ENCODE measurements around the gene CD59.
"Not testable (repeated sequence)": the region's sequence is repeated elsewhere in the genome, so short reads cannot be mapped to it uniquely, and the experiment has no call there.

Gene CD59

DNA sequence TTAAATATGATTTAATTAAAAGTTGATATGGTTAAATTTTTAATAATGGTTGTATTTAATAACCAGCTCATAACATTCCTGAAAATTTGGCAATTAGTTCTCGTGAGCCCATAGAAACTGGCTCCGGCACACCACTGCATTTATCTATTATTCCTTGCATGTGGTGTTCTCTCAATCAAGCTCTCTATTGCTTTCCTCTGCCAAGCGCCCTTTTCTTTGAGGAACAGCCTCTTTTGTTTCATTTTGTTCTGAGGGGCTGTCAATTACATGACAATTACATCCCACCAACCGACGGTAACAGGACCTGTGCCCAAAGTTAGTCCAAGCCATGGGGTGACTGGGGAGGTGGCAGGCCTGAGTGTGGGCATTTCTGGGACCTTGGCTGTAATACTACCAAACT is 43.7 kb downstream of the CD59 start:
- DNase-seq = no peak

DNA sequence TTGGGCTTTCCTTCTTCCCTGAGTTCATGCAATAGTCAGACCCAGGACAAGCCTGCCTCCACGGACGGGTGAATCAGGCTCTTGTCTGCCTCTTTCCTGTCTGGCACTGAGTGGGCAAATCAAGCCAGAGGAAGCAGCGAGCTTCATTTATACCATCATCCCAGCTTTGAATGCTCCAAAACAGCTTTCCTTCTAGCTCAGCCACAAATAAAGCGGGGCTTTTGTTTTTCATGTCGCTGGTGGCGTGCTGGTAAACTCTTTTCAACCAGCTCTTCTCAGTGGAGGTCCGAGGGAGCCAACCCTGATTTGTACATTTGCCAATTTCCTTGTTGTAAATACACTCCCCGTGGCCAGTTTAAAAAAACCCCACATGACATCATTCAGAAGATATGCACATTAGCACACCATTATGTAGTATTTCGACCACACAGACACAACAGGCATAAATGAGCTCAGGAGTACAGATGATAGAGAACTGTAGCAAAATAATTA is 44.2 kb downstream of the CD59 start:
- DNase-seq = peak; percentile 31

DNA sequence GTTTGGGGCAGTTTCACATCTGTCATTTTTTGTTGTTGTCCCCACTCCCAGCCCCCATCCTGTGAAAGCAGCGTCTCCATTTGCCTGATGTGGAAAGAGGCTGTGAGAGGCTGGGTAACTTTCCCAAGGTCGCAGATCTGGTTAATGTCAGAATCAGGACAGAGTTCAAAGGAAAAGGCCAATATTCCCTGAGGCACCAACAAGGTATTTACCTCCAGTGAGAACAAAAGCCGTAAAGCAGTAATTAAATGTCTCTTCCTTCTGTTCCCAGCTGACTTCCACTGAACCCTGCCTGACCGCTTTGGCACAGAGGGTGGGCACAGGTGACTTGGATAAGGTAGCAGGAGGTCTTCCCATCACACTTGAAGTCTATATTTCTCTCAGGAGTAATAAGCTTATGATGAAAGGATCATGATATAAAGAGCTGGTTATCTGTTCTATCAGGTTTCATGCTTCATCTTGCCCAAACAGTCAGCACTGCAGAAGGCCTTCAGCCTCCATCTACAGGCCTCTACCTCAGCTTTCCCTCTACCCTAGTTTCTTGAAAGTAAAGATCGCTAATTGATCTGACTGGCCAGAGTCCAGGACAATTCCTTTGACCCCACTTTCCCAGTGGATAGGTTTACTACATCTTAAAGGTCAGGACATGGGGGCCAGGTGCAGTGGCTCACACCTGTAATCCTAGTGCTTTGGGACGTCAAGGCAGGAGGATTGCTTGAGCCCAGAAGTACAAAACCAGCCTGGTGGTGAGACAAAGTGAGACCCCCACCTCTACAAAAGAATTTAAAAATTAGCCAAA is 45.0 kb downstream of the CD59 start:
- peak; percentile 39 for DNase-seq

DNA sequence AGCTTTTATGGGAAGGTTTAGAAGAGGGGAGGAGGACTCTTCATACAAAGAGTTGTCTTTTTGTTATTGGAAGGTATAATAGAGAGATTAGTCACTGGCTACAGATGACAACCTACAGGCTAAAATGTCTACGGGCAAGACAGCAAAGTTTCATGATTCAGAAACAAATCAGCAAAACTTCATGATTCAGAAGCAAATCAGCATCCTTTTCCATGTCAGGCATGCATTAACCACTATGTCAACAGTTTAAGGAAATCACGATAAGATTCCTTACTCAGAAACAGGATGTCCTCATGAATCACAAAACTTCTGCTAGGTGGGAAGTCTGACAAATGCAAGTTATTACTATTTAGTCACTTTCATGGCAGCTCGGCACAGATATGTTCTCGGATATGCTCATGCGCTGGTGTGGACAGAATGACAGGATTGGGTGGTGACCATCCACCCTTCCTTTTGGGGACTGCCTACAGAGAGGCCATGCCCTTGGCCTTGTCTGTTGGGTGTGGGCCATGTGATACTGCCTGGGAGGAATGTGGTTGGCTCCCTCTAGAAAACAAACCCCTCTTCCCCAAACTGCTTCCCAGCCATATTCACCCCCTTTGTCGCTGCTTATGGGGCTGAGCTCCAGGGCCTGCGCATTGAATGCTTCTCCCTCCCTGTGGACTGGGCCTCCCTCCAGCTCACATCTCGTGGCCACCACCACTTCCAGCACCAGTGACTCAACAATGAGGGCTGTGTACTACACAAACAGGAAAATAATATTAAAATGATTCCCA is 45.7 kb downstream of the CD59 start:
- DNase-seq = no peak

DNA sequence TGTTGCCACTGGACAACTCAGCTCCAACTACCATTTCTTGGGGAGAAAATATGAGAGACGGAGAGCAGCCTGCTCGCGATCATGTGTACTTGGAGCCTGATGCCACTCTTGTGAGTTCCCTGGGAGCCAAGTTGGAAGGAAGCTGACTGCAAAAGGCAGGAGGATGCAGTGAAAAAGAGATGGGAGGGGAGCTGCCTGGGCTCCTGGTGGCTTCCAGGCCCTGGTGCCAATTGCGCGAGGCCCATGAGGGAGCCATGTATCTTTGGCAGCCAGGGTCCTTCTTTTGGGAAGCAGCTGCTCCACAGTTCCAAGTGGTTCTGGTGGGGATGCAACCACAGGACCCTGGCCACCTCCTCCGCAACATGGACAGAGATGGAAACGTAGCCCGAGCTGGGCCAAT is 46.7 kb downstream of the CD59 start:
- DNase-seq = no peak

DNA sequence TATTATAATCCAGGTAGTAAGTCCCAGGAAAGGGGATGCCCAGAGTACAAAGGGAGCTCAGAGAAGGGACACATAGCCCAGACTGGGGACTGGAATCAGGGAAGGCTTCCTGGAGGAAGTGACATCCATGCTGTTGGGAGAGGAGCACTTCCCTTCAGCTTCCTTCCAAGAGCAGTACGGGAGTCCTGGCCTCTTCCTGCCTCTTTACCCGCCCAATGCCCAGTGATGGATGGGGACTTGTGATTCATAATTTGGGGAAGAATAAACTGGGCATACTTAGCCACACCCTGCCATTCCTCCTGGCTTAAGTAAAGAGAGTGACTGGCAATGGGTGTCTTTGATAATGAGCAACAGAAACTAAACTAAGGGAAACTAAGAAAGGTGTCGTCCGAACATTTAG is 47.1 kb downstream of the CD59 start:
- DNase-seq = no peak

DNA sequence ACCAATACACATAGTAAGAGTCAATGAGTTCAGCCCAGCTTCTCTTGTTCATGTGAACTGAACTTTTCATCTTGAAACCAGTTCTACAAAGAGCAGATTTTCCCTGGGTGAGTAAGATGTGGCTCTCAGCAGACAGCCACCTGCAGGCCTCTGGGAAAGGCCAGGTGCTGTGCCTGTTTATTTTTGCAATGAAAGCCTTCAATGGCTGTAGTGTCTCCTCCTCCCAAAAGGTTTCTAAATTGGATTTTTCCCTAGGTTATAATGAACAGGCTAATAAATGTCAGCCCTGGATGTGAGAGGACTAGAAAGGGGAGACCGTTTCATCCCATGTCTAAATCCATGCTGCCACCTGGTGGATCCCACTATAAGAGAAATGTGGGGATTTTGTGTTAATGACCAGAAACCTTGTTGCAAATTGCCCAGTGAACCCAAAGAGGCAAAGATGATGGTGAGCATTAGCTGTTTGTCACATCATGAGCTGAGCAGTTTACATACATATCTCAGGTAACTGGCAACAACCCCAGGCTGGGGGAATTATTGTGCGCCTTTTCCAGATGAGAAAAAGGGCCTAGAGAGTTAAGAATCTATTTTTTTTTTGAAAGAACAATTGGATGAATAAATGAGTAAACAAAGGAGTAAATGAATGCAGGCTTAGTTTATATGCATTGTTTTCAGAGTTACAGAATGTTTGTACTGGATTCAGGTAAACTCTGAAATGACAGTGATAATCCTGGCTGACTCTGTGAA is 48.3 kb downstream of the CD59 start:
- DNase-seq = peak; percentile 57

DNA sequence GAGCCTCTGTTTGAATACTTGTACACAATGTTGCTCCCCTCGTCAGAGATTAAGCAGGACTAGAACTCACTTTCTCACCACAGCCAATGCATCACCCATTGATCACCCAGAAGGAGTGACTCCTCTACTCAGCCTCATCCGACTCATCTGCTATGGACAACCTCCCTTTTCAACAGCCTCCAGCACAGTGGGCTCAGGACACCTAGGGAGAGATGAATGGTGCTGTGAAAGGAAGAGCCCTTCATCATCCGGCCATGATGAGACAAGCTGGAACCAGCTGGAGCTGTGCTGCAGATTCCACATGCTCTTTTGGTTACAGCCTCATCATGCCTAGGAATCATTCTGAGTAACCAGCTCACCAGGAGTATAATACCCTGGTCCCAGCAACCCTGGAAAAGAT is 51.1 kb downstream of the CD59 start:
- DNase-seq = no peak

DNA sequence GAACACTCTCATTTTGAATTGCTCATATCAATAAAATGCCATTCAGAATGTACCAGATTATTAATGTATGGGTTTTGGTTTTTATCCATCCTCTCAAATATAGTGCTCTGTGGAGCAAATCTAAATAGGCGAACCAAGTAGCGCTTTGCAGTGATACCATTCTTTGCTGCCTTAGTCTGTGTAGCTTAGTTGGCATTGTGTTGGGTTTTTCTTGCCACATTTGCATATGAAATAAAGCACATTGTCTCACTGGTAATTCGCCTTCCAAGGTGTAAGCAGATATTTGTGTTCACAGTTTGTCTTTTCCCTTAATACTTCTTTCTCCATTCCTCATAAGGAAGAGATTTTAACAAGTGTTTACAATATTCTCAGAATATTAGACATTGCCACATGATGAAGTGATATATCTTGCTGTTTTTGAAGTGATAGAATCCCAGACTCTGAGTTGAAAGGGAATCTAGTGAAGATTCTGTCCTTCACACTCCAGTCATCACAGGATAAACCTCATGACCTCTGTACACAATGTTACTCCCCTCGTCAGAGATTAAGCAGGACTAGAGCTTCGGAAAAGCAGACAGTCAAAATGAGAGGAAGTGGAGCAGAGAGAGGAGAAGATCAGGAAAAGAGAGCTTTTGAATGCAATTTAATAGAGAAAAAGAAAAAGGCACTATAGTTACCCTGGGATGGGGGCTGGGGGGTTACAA is 52.1 kb downstream of the CD59 start:
- DNase-seq = no peak

DNA sequence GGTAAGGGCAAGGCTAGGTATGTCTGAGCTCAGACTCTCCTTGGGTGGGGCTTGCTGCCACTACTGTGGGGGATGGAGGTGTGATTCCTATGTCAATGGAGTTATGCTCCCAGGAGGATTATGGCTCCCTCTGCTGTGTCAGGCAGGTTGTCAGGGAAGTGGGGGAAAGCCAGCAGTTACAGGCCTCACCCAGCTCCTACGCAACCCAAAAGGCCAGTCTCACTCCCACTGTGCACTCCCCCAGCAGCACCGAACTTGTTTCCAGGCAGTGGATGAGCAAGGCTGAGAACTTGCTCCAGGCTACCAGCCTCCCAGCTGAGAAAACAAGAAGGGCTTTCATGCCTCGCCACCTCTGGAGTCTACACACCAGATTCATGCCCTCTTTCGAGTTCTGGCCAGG is 53.8 kb downstream of the CD59 start:
- no peak for DNase-seq

DNA sequence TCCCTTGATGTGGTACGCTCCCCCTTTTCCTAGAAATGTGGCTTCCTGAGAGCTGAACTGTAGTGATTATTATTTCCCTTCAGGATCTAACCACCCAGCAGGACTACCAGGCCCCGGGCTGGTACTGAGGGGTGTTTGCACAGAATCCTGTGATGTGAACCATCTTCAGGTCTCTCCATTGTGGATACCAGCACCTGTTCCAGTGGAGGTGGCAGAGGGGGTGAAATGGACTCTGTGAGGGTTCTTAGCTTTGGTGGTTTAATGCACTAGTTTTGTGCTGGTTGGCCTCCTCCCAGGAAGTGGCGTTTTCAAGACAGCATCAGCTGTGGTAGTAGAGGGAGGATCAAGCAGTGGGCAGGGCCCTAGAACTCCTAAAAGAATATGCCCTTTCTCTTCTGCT is 54.2 kb downstream of the CD59 start:
- DNase-seq = no peak

DNA sequence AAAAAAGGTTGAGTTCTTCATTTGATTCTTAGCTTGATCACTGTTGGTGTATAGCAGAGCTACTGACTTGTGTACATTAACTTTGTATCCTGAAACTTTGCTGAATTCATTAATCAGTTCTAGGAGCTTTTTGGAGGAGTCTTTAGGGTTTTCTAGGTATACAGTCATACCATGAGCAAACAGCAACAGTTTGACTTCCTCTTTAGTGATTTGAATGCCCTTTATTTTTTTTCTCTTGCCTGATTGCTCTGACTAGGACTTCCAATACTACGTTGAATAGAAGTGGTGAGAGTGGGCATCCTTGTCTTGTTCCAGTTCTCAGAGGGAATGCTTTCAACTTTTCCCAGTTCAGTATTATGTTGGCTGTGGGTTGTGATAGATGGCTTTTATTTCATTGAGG is 57.6 kb downstream of the CD59 start:
- DNase-seq = not testable (repeated sequence)

DNA sequence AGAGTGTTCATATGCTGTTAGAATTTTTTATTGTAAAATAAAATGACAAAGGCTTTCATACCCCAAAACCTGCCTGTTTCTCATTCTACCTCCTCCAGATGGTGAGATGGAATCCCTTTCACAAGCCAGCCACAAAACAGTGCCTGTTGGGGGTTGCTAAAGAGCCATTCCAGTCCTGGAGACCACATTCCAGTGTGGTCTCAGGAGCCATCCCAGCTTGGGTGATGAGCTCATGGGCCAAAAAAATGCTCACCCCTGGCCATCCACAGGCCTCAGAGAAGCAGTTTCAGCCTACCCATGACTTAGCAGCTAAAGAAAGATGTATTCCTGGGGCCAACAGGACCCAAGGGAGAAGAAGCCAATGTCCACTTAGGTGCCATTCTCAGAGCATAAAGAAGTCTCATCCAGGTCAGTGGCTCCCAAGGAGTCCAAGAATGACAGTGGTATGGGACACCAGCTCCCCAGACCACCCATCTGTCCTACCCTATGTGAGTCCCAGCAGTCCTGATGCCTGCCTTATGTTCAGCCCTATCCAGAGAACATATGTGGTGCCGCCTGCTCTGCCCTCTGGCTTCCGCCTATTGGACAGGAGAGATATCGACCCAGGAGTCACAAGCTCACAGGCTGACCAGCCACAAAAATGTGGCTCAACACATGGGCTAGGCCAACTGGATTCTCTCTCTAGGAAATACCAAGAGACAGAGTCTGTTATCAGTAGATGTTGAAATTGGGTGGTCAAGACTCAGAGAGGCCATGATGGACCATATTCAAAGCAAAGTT is 62.0 kb downstream of the CD59 start:
- no peak for DNase-seq

DNA sequence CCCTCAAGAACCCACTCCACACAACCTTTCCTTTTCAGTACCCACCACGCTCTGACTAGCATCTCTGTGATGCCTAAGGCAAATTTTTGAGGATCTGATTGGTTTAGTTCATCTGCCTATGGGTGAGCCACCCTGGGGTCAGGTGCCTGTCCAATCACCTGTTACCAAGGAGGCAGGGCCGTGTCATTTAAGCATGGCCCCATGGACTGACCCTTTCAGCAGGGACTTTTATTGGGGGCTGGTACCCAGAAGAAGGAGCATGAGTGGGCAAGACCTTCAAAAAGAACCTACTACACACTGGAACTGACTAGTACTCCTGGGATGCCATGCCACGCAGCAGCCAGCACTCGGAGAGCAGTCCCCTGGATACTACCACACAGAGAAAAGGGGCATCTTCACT is 64.0 kb downstream of the CD59 start:
- DNase-seq = no peak

DNA sequence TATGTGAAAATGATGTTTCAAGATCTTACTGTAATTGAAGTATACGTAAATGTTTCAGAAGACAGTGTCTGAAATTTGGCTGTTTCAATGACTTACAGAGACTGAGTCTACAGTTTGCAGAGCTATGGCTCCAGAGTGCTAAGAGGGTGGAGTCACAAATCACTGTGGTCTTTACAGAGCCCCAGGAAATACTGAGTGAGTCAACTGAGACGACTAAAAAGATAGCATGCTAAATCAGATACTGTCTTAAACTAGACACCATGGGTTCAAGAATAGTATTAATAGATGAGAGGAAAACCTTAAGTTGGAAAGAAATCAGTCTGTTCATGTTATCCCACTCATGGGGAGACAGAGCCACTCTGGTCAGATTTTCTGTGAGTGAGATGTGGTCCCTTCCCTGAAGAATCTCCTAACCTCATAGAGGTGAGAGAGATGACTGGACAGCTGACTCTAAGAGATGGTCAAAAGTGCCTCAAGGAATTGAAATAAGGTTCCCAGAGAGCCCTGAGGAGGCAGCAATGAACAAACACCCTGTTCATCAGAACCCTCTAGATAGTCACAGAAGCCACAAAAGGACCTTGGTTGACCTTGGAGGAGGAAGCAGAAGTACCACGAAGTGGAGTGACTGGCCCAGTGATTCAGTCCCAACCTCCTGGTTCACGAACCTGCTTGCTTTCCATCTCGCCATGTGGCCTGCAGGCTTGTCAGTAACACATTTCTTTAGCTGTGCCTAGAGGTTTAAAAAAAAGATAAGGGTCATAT is 65.8 kb downstream of the CD59 start:
- DNase-seq = no peak

DNA sequence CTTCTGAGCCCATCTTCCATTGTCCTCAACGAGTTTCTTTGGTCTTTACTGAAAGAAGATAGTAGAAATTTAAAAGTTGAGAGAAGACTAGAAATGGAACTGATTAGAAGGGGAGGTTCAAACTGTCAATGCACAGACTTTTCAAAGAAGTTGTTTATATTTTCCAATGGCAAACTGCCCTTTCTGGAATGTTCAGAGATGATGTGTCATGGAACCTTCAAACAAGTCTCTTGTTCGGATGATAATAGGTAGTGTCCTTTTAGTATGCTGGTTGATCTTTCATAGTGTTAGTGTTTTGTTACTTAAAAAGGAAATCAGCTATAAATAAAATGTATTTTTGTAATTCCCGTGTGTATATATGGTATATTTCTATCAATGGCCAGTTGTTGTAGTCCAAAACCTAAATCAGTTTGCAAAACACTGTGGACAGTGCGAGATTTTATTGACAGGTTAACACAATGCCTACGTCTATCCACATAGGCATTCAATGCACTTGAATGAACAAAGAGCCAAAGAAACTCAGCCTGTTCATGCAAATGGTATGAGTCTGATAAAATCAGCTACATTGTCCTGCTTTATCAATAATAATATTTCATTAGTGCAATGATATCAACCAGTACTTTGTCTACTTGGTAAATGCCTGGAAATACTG is 66.5 kb downstream of the CD59 start:
- no peak for DNase-seq

DNA sequence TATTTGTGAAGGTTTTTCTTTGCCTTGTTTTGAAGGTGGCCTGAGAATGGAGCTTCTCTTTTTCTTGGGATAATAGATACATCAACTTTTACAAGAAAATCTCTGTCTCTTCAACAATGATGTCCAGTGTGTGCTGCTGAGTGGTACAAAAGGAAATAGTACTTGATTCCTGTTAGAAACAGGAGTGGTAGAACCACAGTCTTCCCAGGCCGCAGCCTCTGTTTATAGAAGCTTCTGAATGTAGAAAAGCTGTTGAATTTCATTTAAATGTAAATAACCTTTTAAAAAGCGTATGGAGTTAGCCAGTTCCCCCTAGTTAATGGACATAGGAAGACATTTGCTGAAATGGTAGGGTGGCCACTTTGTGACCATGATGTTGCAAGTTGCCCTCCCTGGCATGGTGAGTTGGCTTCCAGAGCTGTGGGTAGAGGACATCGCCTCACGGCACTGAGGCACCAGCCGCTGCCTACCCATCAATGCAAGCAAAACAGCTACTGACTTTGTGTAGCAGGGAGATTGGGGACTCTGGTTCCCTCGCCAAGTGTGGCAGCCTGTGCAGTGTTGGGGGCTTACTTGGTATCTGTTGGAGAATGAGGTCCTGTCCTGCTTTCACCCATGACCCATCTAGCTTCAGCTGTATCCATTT is 67.1 kb downstream of the CD59 start:
- no peak for DNase-seq

DNA sequence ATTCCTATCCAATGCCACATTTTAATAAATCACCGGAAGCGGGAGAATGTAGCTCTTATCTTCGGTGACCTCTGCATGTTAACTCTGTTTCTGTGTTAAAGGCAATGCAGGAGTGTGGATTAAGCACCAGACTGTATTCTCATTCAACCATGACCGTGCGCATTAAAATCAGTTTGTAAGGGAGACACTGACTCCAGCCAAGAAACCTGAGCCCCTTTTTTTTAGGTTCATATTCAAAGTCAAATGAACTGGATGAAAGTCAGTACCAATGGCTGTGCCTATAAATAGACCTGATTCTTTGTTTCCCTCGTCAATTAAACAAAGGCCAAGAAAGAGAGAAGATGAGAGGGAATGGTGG is 67.8 kb downstream of the CD59 start:
- DNase-seq = no peak

DNA sequence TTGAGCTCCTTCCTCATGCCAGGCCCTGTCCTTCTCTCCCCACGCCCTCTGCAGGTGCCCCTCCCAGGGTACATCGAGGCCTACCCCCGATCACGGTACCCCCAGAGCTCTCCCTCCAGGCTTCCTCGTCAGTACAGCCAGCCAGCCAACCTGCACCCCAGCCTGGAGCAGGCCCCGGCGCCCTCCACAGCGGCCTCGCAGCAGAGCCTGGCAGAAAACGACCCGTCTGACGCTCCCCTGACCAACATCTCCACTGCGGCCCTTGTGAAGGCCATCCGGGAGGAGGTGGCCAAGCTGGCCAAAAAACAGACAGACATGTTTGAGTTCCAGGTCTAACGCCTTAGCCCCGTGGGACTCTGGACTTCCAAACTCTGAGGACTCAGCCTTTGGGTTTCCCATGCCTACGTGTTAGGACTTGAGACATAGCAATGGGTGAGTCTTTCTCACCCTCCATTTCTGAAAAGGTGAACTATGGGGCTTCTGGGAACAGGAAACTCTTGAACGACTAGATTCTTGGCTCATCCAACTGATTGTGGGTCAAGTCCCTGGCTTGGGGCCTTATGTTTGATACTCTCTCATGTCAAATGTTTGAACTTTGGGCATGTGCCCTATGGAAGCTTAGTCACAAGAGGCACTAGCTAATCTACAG is 68.3 kb downstream of the CD59 start:
- no peak for DNase-seq

Measured in NCI-H1417 treated with DMSO at 0.1 percent for 48 hours (cell line).